Hepatocyte (in vitro differentiated cells): Measurements from ENCODE around the gene EIF3I. TPM values are rescaled to one million over a fixed set of nuclear protein-coding genes. Genes with fewer than 3 reads are reported as not detected.

Source experiments
- DNase-seq: peaks from one replicate; pipeline ENCODE4 v3.0.0-alpha.2; 2016; ENCODE audit warnings: low spot score
- H2AFZ ChIP-seq: fragments of 200-600 bp; sonication (generic); 2 replicates; pipeline ENCODE4 v1.6.0; 2016; ENCODE audit warnings: antibody characterized with exemption, mild to moderate bottlenecking
- H3K27ac ChIP-seq: fragments of 200-600 bp; sonication (generic); 2 replicates; pipeline ENCODE4 v1.5.1; 2016; ENCODE audit warnings: mild to moderate bottlenecking
- H3K27me3 ChIP-seq: fragments of 200-600 bp; sonication (generic); 2 replicates; pipeline ENCODE4 v1.6.1; 2016
- H3K36me3 ChIP-seq: fragments of 200-600 bp; sonication (generic); replicated peaks from 2 replicates; pipeline ENCODE4 v1.5.1; 2016; ENCODE audit warnings: low read depth; ENCODE audit not compliant: insufficient read depth
- H3K4me1 ChIP-seq: fragments of 200-600 bp; sonication (generic); 2 replicates; pipeline ENCODE4 v1.5.1; 2016; ENCODE audit warnings: mild to moderate bottlenecking, moderate library complexity; ENCODE audit not compliant: insufficient read depth
- H3K4me2 ChIP-seq: fragments of 200-600 bp; sonication (generic); 2 replicates; pipeline ENCODE4 v1.6.0; 2016
- H3K4me3 ChIP-seq: fragments of 200-600 bp; sonication (generic); 2 replicates; pipeline ENCODE4 v1.5.1; 2016; ENCODE audit warnings: mild to moderate bottlenecking
- H3K79me2 ChIP-seq: fragments of 200-600 bp; sonication (generic); 2 replicates; pipeline ENCODE4 v1.6.0; 2017; ENCODE audit warnings: mild to moderate bottlenecking
- H3K9me2 ChIP-seq: fragments of 200-600 bp; sonication (generic); replicated peaks from 2 replicates; pipeline ENCODE4 v1.6.0; 2017; ENCODE audit warnings: mild to moderate bottlenecking; ENCODE audit not compliant: insufficient read depth
- H3K9me3 ChIP-seq: fragments of 200-600 bp; sonication (generic); 2 replicates; pipeline ENCODE4 v1.5.1; 2016; ENCODE audit warnings: low read depth, mild to moderate bottlenecking
- H4K20me1 ChIP-seq: fragments of 200-600 bp; sonication (generic); 2 replicates; pipeline ENCODE4 v1.6.0; 2016; ENCODE audit warnings: mild to moderate bottlenecking; ENCODE audit not compliant: insufficient read depth, poor library complexity, severe bottlenecking
- EZH2 ChIP-seq: fragments of 200-600 bp; sonication (generic); IDR thresholded peaks from 2 replicates; pipeline ENCODE4 v1.6.1; 2016; ENCODE audit warnings: antibody characterized with exemption, mild to moderate bottlenecking, borderline replicate concordance
- EZH2phosphoT487 ChIP-seq: fragments of 200-600 bp; sonication (generic); IDR thresholded peaks from one replicate; pipeline ENCODE4 v1.6.1; 2018; ENCODE audit warnings: antibody characterized with exemption, mild to moderate bottlenecking, low read depth, moderate library complexity; ENCODE audit not compliant: unreplicated experiment, severe bottlenecking
- WGBS: methylation state at CpG from one replicate; pipeline ENCODE4 v1.1.6; 2016; ENCODE audit warnings: low lambda C conversion rate; ENCODE audit errors: missing lambda C conversion rate; 5-methylcytosine and 5-hydroxymethylcytosine counted together
- polyA plus RNA-seq: library from polyadenylated mRNA; unstranded; fragments of >200 nt; fragmentation: Nextera tagmentation; extraction: Ambion mirVana; gene quantifications from 2 replicates; pipeline ENCODE4 v1.2.1, GENCODE V29; 2016
- total RNA-seq: library from RNA; depleted of rRNA; stranded (reverse); fragments of >200 nt; gene quantifications from 2 replicates; pipeline ENCODE4 v1.2.3, GENCODE V29; 2014
- TF ChIP-seq, protein P1 (sequence below): fragments of 200-600 bp; sonication (generic); IDR thresholded peaks from 2 replicates; pipeline ENCODE4 v1.5.1; 2016; ENCODE audit warnings: antibody characterized with exemption, mild to moderate bottlenecking; ENCODE audit not compliant: poor library complexity

Gene EIF3I
- total and polyA plus RNA-seq, 2 experiments from 2014 or later: 177 to 227 TPM

- Histone ChIP-seq H3K4me2 (peak overlapping the region; percentile 98), H3K4me1 (peaks cover 30% of the 10 kb centered on the region), H3K4me3 (no peak overlapping the region), H4K20me1 (peaks cover 21% of the 10 kb centered on the region), H3K36me3 (peaks cover 8% of the 10 kb centered on the region), H3K27ac (peak overlapping the region; percentile 100), H2AFZ (peak overlapping the region; percentile 69), H3K9me3 (no peaks in the 10 kb centered on the region), H3K9me2 (no peaks in the 10 kb centered on the region), H3K79me2 (peaks cover 41% of the 10 kb centered on the region), H3K27me3 (no peaks in the 10 kb centered on the region)
- 34% methylated on average over 7 of the region's 7 CpGs for WGBS
- DNase-seq: no peak
- no peak for TF ChIP-seq EZH2phosphoT487
- TF ChIP-seq, protein P1, sequence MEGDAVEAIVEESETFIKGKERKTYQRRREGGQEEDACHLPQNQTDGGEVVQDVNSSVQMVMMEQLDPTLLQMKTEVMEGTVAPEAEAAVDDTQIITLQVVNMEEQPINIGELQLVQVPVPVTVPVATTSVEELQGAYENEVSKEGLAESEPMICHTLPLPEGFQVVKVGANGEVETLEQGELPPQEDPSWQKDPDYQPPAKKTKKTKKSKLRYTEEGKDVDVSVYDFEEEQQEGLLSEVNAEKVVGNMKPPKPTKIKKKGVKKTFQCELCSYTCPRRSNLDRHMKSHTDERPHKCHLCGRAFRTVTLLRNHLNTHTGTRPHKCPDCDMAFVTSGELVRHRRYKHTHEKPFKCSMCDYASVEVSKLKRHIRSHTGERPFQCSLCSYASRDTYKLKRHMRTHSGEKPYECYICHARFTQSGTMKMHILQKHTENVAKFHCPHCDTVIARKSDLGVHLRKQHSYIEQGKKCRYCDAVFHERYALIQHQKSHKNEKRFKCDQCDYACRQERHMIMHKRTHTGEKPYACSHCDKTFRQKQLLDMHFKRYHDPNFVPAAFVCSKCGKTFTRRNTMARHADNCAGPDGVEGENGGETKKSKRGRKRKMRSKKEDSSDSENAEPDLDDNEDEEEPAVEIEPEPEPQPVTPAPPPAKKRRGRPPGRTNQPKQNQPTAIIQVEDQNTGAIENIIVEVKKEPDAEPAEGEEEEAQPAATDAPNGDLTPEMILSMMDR: no peak
These were observed 43.1 kb upstream of the EIF3I start for GRCh38 chr1:32179193-32179442.

GRCh38 chr1:32179443-32180185, 42.6 kb upstream of the EIF3I start, which contains the start of gene TXLNA:
Gene TXLNA, plus strand, starts transcription at chr1:32179675. Its CDS starts 671 bp downstream, at chr1:32180346.
- Histone ChIP-seq H3K9me2 (no peaks in the 10 kb centered on the region), H3K4me1 (peaks cover 32% of the 10 kb centered on the region), H3K27ac (peak within 1 kb of the TSS; percentile 100), H3K79me2 (peaks cover 46% of the 10 kb centered on the region), H3K4me3 (peak within 1 kb of the TSS; percentile 91), H3K36me3 (peaks cover 8% of the 10 kb centered on the region), H4K20me1 (peaks cover 25% of the 10 kb centered on the region), H3K4me2 (peak within 1 kb of the TSS; percentile 98), H3K9me3 (no peaks in the 10 kb centered on the region), H3K27me3 (no peaks in the 10 kb centered on the region), H2AFZ (peak within 1 kb of the TSS; percentile 89)
- WGBS: 2% methylated on average over 61 of the region's 79 CpGs
- TF ChIP-seq, protein P1: no peak
- TF ChIP-seq EZH2phosphoT487: no peak
- TF ChIP-seq EZH2: no peak
- DNase-seq: peak; percentile 97

GRCh38 chr1:32180186-32181060, 41.8 kb upstream of the EIF3I start:
- Histone ChIP-seq H4K20me1 (peaks cover 28% of the 10 kb centered on the region), H3K4me1 (peaks cover 32% of the 10 kb centered on the region), H3K79me2 (peaks cover 53% of the 10 kb centered on the region), H2AFZ (peak overlapping the region; percentile 89), H3K27me3 (no peaks in the 10 kb centered on the region), H3K4me2 (peak overlapping the region; percentile 98), H3K4me3 (peak overlapping the region; percentile 91), H3K9me3 (no peaks in the 10 kb centered on the region), H3K36me3 (peaks cover 8% of the 10 kb centered on the region), H3K27ac (peak overlapping the region; percentile 100), H3K9me2 (no peaks in the 10 kb centered on the region)
- DNase-seq: peak; percentile 71
- TF ChIP-seq, protein P1: no peak
- TF ChIP-seq EZH2: no peak
- no peak for TF ChIP-seq EZH2phosphoT487
- 9% methylated on average over 36 of the region's 36 CpGs for WGBS
